Testis (tissue), 2 donors: ENCODE measurements around the gene DHCR7.

Experiments
- CTCF ChIP-seq, 3 experiments: fragments of 450-650 bp in 2 of 3; fragments of 200-600 bp in 1 of 3; sonication (generic) in 1 of 3; IDR thresholded peaks; one replicate each; pipeline ENCODE4 v1.5.1; 2016 to 2019; ENCODE audit warnings: antibody characterized with exemption in 3 of 3, mild to moderate bottlenecking in 2 of 3, moderate library complexity in 1 of 3
- POLR2A ChIP-seq: fragments of 450-650 bp; IDR thresholded peaks from one replicate; pipeline ENCODE4 v1.6.1; 2017; ENCODE audit warnings: antibody characterized with exemption, mild to moderate bottlenecking, moderate library complexity

DNA sequence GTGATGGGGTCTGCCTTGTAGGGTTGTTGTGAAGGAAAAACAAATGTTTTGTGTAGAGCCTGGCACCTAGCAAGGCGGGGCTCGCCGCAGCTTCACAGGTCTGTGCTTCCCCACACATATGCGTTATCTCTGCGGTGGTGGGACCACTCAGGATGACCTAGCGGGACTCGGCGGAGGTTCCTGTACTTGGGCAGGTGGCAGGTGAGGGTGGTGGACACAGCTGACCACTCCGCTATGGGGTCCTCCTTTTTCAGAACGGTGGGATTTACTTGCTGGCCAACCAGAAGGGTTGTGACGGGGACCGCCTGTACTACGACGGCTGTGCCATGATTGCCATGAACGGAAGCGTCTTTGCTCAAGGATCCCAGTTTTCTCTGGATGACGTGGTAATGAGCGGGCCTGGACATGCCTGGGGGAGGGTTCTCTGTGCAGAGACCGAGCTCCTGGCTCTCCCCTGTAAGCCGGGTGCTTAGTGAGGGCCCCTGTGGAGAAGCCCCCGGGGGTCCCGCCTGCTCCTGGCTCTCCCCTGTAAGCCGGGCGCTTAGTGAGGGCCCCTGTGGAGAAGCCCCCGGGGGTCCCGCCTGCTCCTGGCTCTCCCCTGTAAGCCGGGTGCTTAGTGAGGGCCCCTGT lies 26.1 kb upstream of the DHCR7 start:
- TF ChIP-seq CTCF (IDR thresholded peaks at IDR 0.05) (no peak), POLR2A (no peak)
